T-helper 2 cell treated with Interferon-gamma antibody and Interleukin-4, amounts not matched to agents 100 ng/mL and 5 ng/mL, for 36 hours (primary cell): ENCODE data around the gene STAT5B. TPM values are rescaled to one million over a fixed set of nuclear protein-coding genes. Genes with fewer than 3 reads are reported as not detected.
"Not testable (repeated sequence)": the region's sequence is repeated elsewhere in the genome, so short reads cannot be mapped to it uniquely, and the experiment has no call there.

ENCODE experiments used
- intact Hi-C: fragments of 100-400 bp; cut with micrococcal nuclease; formaldehyde crosslinking; loops from one replicate; pipeline ENCODE4 v1.15.1; 2023
- total RNA-seq: library from RNA; stranded (reverse); gene quantifications from 2 replicates; pipeline ENCODE4 v1.2.3, GENCODE V29; 2022

The STAT5B gene
- total RNA-seq, 1 donor from 2014 or later = 147 TPM

DNA sequence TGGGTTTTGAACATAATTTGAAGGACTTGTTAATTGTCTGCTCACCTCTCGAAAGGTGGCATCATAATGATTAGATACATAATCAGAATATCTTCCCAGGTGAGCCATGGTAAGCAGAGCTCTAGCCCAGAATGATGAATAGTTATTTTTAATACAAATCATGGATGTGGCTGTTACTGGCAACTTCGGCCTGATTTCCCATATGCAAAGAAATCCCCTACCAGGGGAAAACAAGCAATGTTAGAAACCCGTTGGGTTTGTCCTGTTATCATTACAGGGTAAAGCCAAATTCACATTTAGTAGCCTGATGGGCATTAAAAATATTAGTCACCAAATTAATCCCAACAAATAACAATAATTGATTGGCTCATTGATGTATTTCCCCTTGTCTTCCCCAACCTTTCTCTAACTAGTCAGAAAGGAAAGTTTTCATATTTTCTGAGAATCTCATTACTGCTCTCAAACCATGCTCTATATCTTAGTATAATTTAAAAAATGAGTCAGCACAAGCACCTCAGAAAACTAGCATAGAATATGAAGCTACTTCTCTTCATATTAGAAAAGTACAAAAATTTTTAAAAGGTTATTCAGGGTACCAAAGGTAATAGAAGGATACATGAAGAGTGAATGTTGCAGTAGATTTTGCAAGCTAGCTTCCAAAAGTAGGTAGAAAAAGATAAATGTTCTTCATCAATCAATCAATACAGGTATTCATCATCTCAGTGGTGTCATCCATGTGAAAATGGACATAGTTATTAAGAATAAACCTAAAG lies 5.0 kb downstream of the STAT5B start:
- intact Hi-C loops = no loop called here

DNA sequence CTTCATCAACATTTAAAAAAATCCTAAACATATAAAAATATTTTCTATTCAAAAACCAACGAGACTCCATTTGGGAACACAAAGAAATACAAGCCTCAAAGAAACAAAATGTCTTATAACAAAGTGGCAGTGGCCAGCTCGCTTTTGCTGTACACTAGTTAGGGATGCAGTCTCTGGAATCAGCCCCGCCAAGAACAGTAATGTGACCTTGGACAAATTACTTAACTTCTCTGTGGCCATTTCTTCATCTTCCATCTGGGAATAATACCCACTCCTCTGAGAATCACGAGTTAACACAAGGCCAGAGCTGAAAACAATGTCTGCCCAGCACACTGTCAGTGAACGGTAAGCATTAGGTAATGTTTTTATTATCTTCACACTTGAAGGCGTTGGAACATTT lies 5.6 kb downstream of the STAT5B start:
- intact Hi-C loops = no loop called here

DNA sequence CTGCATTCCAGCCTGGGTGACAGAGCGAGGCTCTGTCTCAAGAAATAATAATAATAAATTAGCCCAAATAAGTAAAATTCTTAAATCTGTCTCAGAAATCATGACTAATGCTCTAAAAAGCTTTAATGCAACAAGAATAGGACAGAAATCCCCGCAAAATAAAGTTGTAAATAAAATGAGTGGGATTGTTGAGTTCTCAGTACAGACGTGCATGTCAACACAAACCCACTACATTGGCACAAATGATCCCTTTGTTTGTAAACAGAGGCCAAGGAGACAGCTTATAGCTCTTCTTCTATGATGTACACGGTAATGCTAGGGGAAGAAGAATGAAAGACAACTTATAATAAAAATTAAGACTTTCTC lies 6.0 kb downstream of the STAT5B start:
- intact Hi-C loops = no loop called here

DNA sequence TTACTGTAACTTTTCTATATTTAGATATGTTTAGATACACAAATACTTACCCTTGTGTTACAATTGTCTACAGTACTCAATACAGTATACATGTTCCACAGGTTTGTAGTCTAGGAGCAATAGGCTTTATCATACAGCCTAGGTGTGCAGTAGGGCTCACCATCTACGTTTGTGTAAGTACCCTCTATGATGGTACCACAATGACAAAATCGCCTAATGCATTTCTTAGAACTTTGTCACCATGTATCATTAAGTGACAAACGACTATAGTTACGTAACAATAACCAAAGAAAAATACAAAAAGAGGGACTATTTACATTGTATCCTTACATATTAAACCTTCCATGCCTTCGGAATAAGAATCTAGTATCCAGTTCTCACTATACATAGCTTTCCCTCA lies 8.0 kb downstream of the STAT5B start:
- intact Hi-C loops = loop anchor here (5.0 kb wide), 1 partner anchor 86 kb away; the partner anchor contains the start of gene KCNH4

DNA sequence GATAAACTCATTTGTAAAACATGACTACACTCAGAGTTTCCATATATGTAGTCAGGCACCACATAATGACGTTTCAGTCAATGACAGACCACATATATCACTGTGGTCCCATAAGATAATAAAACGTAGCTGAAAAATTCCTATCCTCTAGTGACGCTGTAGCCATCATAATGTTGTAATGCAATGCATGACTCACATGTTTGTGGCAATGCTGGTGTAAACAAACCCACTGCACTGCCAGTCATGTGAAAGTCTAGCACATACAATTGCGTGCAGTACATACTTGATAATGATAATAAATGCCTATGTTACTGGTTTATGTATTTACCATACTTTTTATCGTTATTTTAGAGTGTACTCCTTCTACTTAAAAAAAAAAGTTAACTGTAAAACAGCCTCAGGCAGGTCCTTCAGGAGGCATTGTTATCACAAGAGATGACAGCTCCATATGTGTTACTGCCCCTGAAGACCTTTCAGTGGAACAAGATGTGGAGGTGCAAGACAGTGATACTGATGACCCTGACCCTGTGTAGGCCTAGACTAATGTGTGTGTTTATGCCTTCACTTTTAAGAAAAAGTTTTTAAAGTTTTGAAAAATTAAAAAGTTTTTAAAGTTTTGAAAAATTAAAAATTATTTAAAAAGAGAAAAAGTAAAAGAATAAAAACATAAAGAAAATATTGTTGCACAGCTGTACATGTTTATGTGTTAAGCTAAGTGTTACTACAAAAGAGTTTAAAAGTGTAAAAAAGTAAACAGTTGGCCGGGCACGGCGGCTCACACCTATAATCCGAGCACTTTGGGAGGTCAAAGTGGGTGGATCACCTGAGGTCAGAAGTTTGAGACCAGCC lies 9.0 kb downstream of the STAT5B start:
- intact Hi-C loops = loop anchor here (2.0 to 5.0 kb wide), 2 partner anchors 18 to 85 kb away; partner anchors contain the start of gene KCNH4

DNA sequence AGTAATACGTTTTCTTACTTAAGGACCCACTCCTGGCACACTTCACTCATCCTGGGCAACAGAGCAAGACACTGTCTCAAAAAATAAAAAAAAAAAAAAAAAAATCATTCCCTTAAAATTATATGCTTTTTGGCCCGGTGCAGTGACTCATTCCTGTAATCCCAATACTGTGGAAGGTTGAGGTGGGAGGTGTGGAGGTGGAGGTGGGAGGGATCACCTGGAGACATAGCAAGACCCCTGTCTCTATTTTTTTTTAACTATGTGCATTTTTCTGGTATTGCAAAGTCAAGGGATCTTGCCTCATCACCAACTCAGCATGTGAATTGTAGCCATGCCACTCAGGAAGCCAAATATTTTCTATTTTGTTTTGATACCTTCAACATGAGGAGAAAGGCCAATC lies 9.7 kb downstream of the STAT5B start:
- intact Hi-C loops = loop anchor here (2.0 to 5.0 kb wide), 2 partner anchors 18 to 84 kb away; partner anchors contain the start of gene KCNH4

DNA sequence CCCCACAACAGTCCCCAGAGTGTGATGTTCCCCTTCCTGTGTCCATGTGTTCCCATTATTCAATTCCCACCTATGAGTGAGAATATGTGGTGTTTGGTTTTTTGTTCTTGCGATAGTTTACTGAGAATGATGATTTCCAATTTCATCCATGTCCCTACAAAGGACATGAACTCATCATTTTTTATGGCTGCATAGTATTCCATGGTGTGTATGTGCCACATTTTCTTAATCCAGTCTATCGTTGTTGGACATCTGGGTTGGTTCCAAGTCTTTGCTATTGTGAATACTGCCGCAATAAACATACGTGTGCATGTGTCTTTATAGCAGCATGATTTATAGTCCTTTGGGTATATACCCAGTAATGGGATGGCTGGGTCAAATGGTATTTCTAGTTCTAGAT lies 11.8 kb downstream of the STAT5B start:
- intact Hi-C loops = not testable (repeated sequence)

DNA sequence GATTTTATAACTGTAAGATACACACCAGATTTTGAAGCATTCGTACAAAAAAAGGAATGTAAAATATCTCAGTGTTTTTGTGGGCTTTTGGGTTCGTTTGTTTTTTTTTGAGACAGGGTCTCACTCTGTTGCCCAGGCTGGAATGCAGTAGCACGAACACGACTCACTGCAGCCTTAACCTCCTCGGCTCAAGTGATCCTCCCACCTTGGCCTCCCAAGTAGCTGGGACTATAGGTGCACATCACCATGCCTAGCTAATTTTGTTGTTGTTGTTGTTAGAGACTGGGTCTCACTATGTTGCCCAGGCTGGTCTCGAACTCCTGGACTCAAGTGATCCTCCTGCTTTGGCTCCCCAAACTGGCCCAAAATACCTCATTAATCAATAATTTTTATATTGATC lies 15.9 kb downstream of the STAT5B start:
- intact Hi-C loops = no loop called here

DNA sequence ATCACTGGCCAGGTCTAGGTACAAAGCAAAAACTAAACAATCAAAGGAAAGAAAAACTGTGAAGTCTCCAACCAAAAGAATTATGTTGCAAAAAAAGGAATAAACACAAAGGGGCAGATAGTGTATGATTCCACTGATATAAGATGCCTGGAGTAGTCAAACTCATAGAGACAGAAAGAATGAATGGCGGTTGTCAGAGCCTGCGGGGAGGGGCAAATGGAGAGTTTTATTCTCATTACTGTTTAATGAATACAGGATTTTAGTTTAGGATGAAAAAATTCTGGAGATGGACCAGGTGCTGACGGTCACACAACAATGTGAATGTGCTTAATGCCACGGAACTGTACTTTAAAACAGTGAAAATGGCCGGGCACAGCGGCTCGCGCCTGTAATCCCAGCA lies 20.7 kb downstream of the STAT5B start:
- intact Hi-C loops = no loop called here

DNA sequence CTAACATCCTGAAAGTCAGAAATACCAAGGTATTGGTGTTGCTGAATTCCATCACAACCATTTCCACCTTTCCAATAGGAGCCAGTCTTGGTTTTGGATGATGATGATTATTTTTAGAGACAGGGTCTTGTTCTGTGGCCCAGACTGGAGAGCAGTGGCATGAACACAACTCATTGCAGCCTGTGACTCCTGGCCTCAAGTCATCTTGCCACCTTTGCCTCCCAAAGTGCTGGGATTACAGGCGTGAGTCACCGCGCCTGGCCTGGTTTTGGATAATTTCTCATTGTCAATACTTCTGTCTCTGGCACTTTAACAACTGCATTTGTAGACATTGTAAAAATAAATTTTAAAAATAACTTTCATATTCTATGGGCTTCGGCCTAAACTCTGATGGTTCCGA lies 22.6 kb downstream of the STAT5B start:
- intact Hi-C loops = no loop called here

DNA sequence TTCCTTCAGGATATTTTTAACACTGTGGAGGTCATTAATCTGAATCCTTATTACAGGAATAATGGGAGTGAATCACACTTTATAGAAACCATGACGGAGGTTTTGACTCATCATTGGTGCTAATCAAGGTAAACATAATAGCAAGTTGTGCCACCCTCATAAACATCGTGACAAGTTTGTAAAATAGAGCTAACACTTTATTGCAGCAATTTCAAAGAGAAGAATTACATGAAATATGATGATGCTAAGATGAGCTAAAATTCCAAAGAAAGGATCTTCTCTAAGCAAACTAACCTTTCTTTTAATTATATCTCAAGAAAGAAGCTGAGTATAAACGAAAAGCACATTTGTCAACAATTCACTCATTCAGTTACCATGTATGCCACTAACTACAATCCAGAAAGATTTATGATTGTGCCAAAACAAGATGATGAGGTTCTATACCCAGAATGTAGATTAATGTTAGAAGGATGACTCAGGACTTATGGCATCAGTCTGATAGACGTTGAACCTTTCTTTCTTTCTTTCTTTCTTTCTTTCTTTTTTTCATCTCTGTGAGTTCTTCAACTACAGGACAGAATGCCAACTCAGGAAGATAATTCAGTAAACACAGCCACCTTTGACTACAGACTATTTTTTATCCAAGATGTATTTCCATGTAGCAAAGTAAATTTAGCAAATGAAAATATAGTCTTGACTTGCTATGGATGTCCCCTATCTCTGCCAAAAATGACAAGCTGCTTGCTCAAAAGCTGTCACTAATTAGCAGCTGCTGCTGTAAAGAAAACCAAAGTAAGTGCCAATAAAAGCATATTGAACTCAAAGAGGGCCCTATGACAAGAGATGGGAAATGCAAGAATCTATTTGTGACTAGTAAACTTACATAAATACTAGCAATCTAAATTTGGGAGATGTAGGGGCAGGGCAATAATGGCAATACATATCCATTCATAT lies 23.3 kb downstream of the STAT5B start:
- intact Hi-C loops = no loop called here

DNA sequence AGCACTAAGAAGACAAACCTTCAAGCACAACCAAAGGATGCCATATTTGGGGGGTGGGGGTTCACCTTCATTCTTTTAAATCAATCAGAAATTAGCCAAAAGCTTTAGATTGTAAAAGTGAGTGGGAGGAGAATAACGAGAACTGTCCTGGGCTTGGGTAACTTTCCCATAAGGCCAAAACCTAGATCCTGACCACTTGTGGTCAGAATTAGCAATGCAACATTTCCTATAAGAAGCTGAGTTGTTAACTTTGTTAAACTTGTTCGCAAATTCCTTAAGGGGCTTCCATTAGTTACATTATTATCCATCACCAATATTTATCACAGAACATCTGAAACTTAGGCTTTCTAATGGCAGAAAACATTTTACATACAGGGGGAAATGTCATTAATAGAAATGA lies 25.1 kb downstream of the STAT5B start:
- intact Hi-C loops = no loop called here

DNA sequence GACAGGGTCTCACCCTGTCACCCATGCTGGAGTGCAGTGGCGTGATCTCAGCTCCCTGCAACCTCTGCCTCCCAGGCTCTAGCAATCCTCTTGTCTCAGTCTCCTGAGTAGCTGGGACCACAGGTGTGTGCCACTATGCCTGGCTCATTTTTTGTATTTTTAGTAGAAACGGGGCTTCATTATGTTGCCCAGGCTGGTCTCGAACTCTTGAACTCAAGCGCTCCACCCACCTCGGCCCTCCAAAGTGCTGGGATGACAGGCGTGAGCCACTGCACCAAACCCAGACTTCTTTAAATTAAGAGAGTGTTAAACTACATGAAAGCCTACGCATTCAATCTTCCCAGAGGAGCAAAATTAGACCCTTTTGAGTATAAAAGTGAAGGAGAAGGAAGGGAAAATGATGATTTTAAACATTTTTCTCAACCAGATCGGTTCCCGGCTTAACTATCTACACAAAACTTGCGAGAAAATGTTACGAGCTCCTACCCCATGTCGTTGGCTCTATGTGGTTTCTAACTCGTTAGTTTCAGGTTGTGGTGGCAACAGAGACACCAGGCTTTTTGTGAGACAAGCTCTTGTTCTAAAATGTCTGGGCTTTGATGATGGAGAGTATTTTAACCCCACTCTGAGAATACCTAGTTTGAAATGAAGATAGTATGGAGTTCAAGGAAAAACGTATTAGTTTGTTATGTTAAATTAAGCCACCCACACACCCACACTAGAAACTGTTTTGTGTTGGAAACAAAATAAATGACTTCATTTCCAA lies 26.3 kb downstream of the STAT5B start:
- intact Hi-C loops = loop anchor here (2.0 to 5.0 kb wide), 4 partner anchors 17 to 68 kb away; partner anchors contain the start of genes KCNH4 and STAT5A

DNA sequence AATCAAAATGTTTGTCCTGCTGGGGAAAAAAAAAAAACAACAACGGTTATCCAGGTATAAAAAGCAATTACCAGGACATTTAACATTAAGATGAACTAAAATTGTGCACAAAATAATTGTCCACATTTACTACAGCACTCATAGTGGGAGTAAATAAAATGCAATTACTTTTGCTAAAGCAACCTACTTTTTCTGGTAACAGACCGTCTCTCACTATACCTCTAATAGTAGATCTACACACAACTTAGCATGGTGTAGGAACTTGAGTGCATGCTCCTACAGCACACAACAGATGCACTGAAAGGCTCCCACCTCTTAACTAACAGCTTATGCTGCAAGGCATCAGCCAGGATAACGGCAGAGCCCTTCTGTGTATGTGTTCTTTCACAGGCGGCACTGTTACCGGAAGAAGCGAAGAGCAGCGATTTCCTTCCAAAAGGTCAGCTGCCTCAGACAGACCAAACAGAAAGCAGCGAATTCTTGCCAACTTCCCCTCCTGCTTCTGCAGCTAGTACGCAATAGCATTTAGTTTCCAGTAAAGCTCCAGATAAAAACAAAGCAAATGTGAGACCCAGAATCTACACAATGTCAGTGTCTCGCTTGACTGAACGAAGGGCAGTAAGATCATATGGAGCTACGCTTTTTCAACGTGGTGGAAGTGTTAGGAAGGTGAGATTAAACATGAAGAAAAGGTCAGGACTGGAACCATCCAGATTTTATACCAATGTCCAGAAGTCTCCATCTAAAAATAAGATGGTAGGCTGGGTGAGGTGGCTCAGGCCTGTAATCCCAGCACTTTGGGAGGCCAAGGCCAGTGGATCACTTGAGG lies 27.6 kb downstream of the STAT5B start:
- intact Hi-C loops = loop anchor here (2.0 to 5.0 kb wide), 4 partner anchors 18 to 66 kb away; partner anchors contain the start of genes KCNH4 and STAT5A

DNA sequence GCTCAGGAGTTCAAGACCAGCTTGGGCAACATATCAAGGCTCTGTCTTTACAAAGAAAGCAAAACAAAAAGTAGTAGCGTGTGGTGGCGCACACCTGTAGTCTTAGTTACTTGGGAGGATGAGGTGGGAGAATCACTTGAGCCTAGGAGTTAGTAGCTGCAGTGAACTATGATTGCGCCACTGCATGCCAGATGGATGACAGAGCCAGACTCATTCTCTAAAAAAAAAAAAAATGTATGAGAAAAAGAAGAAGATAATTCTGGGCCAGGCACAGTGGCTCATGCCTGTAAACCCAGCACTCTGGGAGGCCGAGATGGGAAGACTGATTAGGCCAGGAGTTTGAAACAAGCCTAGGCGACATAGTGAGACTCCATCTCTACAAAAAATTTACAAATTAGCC lies 28.5 kb downstream of the STAT5B start:
- intact Hi-C loops = loop anchor here (2.0 to 5.0 kb wide), 4 partner anchors 19 to 65 kb away; partner anchors contain the start of genes KCNH4 and STAT5A

DNA sequence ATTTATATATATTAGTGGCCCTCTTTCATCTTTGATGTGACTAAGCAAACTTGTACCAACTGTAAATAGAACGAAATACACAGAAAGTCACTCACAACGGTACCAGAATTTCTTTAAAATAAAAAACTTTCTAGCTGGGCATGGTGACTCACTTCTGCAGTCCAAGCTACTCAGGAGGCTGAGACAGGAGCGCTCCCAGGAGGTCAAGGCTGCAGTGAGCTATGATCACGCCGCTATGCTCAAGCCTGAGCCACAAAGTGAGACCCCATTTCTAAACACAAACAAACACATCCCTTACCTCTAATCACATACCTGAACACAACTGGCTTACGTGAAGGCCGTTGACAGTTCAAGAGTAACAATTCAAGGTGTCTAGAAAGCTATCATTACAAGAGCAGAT lies 29.7 kb downstream of the STAT5B start:
- intact Hi-C loops = loop anchor here (5.0 kb wide), 2 partner anchors 41 to 64 kb away; partner anchors contain the start of genes KCNH4 and STAT5A

DNA sequence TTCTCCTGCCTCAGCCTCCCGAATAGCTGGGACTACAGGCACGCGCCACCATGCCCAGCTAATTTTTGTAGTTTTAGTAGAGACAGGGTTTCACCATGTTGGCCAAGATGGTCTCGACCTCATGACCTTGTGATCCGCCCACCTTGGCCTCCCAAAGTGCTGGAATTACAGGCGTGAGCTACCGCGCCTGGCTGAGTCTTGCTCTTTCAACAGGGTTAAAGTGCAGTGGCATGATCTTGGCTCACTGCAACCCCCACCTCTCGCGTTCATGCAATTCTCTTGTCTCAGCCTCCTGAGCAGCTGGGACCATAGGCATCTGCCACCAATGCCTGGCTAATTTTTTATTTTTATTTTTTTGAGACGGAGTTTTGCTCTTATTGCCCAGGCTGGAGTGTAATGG lies 31.0 kb downstream of the STAT5B start:
- intact Hi-C loops = loop anchor here (5.0 kb wide), 2 partner anchors 42 to 63 kb away; partner anchors contain the start of genes KCNH4 and STAT5A

DNA sequence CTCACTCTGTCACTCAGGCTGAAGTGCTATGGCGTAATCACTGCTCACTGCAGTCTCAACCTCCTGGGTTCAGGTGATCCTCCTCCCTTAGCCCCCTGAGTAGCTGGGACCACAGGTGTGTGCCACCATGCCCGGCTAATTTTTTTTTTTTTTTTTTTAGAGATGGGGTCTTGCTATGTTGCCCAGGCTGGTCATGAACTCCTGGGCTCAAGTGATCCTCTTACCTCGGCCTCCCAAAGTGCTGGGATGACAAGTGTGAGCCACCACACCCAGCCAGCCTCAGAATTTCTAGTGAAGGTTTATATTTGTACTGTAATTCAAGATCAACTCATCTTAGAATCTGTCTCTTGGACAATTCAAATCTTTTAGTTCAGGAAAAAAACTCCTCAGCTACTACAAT lies 32.1 kb downstream of the STAT5B start:
- intact Hi-C loops = not testable (repeated sequence)

DNA sequence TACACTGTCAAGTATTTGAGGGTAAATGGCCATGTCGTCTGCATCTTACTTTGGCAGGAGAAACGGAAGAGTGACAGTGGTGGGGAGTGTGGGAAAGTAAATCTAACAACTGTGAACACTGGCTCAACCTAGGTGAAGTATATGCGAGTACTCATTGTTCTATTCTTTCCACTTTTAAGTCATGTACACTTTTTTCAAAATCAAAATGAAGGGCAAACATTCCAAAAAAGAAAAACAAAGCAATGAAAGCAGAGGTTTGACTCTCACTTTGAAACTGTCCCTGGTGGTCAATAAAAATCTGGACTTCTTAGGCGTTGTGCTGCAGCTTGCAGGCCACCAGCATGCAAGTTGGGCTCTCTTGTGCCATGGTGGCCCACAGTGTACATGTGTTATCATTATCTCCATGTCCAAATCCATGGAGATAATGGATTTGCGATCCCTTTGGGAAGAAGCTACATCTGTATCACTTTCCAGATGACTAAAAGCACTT lies 32.7 kb downstream of the STAT5B start:
- intact Hi-C loops = no loop called here
